ENCODE measurements around the gene FAM81A.
A peak's percentile ranks its signal among the peaks of the same experiment; 100 is the strongest.
"Not testable (repeated sequence)": the region's sequence is repeated elsewhere in the genome, so short reads cannot be mapped to it uniquely, and the experiment has no call there.

Gene FAM81A

DNA sequence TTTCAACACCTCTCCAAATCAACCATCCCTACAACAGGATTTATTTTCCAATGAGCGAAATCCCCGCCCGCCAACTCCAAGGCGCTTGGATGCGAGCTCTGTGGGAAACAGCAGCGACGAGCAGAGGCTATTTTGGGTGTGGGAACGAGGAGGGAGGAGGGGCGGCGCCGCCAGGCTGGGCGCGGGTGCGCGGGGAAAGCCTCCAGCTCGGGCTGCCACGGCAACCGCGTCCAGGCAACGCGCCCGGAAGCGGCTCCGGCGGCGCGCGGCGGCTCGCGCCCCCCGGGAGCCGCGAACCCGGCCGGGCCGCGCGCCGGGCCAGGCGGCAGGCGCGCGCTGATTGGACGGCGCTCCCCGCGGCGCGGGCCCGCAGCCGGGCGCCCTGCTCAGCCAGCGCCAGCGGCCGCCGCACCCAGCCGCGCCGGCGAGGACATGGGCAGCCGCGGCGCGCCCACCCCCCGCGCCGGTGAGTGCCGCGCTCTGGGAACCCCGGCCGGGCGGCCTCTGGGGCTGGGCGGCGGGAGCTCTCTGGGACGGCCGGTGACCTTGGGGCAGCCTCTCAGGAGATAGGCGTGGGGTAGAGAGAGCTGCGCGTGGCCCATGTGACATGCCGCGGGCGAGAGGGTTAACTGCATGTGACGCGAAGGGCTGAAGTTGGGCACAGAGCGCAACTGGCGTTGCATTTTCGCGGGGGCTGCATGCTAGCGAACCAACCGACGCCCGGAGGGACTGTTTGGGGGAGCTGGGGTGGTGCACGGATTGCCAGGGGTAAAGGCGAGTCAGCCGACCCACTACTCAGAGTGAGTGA lies at the start of gene FAM81A:
Gene FAM81A, plus strand, starts transcription at position 370 of the 808 bp plus-strand sequence. CDS start 20,441 bp downstream, outside the sequence.
- peak; percentile 41 for DNase-seq (ENCODE audit: low spot score)

DNA sequence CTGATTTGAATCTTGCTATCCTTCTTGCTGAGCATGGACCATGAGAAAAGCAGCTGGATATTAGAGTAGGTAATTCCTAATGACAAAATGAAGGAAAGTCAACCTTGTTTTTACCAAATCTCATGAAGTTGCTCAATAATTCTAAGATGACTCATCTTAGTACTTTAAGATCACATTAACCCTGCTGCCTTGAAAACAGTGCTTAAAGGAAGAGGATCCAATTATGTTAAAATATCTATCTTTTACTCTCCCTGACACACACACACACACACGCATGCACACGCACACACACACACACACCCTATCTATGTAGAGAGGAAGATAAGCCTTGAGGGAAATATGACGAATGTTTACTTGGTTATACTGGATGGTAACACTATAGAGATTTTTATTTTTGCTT lies 49.3 kb upstream of the FAM81A start:
- no peak for DNase-seq (ENCODE audit: low spot score)

GRCh38 chr15:59392299-59392698 lies 45.7 kb upstream of the FAM81A start:
- DNase-seq (ENCODE audit: low spot score) = no peak

- no peak for DNase-seq (ENCODE audit: low spot score)
Observed at GRCh38 chr15:59394166-59394661, 43.8 kb upstream of the FAM81A start.

DNA sequence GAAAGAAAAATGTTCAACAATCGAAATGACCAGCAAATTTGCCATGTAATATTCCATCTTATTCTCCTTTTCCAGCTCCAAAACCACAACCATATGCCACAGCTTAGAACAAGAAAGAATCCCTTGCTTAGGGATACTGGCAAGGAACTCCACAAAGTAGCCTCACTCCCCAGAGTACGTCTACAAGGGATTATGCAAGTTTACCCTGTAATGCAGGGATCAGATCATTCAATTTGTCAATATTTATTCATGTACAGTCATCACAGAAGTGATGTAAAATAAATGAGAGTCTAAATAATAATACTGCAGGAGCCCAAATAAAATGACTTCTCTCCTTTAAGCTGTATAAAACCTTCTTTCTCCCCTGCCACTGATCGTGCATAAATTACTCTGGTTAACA lies 41.8 kb upstream of the FAM81A start:
- no peak for DNase-seq (ENCODE audit: low spot score)

DNA sequence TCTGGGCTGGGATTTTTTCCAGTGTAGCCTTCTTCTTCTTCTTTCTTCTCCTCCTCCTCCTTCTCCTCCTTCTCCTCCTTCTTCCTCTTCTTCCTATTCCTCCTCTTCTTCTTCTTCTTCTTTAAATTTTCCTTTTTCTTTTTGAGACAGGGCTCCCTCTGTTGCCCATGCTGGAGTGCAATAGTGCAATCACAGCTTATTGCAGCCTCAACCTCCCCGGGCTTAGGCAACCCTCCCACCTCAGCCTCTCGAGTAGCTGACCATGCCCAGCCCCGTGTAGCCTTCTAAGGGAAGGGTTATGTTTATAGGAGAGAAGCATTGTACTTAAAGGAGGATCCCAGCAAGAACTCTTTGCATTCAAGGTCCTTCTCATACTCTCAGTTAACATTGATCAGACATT lies 41.3 kb upstream of the FAM81A start:
- DNase-seq (ENCODE audit: low spot score) = no peak

- no peak for DNase-seq (ENCODE audit: low spot score)
Observed at GRCh38 chr15:59398220-59398619, 39.8 kb upstream of the FAM81A start.

DNA sequence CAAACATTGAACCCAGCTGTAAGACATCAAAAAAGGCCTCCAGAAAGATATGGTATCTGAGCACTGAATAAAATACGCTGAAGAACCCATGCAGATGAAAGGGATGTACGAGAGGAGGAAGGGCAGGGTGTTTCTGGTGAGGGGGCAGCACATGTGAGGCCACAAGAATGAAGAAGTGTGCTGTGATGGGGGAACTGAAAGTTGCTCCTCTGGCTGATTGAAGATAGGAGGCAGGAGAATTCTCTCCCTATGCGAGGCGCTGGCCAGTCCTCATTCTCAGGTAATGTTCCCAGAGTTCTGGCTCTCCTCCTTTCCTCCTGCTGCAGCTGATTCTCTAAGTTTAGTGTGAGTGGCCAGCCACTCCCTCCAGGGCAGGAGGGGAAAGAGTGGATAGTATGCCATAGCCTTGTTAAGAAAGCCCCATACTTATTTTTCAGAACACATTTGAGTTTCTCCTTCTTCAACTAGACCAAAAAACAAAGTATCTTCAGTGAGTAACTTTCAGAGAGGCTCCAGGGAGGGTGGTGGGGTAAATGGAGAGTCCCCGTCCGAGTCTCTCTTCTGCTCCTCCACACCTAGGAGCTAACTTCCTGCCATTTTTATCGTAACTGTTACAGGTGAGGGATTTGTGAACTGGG lies 38.4 kb upstream of the FAM81A start:
- no peak for DNase-seq (ENCODE audit: low spot score)

DNA sequence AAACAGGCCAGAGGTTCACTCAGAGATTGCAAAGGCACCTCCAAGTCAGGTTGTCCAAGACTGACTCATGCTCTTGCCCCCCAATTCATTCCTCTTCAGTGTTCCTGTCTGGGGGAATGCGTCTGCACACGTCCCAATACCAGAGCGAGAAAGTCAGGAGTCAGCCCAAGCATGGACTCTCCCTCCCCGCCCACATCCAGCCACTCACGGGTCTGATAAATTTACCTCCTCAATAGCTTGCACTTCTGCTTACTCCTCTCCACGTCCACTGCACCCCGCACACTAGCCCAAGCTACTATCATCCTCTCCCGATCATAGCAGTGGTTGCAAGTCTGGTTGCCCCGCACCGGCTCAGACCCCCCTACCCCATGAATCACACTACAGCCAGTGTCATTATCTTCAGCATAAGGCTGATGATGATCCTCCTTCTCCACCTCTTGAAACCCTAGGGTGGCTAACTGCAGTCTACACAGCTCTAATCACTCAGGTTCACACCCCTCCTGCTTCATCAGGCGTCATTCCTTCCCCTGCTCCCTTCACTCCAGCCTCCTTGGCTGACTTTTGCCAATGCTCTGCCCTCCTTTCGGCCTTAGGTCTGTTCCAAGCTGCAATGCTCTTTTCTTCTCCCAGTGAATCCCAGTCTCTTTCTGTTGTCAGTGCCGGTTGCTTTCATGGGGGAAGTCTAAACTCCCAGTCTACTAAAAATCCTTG lies 37.7 kb upstream of the FAM81A start:
- no peak for DNase-seq (ENCODE audit: low spot score)

- not testable (repeated sequence) for DNase-seq (ENCODE audit: low spot score)
Observed at GRCh38 chr15:59401051-59401823, 36.7 kb upstream of the FAM81A start.

DNA sequence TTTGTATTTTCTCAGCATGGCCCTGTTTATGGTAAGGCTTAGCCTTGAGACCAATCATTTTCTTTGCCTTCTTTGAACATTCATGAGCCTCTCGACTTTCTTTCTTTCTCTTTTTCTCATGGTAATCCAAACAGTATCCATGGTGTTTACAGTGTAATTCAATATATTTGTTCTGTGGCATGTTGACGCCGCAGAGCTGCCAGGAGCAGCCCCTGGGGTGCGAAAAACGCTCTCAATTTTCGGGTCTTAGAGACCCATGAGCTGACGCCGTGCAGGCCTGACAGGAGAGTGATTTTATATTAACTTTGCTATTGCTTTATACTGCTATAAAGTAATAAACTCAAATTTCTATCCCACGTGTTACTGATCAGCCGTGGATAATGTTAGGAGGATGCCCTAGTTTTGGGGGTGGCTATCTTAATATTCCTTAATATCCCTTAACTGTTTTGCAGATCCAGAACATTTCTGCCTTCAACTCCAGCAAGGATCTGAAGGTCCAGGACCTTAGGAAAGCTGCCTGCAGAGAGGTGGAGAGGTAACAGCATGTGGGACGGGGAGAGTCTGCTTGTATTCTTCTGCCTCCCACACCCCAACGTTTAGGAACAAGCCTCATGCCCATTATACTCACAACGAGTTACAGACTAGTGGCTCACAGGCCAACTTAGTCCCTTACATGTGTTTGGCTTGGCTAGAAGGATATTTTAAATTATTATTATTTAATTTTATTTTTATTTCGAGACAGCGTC lies 36.0 kb upstream of the FAM81A start:
- DNase-seq (ENCODE audit: low spot score) = no peak

DNA sequence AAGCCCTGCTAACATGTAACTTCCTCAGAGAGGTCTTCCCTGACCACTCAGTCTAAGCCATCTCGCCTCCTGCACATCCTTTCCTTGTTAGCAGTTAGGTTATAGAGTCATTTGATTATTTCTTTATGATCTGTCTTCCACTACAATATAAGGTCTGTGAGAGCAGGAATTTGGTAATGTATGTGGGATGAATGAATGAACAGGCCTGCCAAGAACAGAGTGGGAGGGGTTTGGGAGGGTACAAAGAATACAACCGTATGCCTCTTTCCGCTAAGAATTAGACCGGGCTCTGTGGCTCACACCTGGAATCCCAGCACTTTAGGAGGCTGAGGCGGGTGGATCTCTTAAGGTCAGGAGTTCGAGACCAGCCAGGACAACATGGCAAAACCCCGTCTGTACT lies 32.9 kb upstream of the FAM81A start:
- no peak for DNase-seq (ENCODE audit: low spot score)

DNA sequence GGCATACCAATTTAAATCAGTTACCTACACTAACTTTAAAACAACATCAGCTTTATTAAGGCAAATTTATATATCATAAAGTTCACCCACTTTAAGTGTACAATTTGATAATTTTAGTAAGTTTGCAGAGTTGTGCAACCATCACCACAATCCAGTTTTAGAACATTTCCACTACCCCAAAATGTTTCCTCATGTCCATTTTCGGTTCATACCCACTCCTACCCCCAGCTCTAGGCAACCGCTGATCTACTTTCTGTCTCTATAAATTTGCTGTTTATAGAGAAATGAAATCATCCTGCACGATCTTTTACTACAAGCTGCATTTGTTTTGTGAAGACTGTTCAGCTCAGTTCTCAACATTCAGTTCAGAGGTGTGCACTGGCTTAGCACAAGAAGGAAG lies 31.5 kb upstream of the FAM81A start:
- DNase-seq (ENCODE audit: low spot score) = no peak

GRCh38 chr15:59407946-59408345 lies 30.0 kb upstream of the FAM81A start:
- no peak for DNase-seq (ENCODE audit: low spot score)

DNA sequence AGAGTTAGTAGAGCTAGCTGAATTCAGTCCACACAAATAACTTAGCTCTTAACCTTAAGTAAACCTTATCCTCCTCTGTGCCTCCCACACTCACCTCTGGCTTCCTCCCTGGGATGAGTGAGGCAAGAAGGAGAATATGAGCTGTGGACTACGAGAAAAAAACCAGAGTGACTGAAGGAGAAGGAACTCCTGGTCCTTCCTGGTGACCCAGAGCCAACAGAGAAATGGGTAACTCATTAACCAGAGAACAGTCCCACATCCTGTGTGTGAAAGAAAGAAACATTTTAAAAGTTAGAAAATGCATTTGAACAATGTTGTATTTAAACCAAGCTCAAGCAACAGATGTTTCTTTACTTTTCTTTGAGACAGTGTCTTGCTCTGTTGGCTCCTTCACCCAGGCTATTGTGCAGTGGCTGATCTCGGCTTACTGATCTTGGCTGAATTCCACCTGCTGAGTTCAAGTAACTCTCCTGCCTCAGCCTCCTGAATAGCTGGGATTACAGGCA lies 27.5 kb upstream of the FAM81A start:
- DNase-seq (ENCODE audit: low spot score) = no peak

DNA sequence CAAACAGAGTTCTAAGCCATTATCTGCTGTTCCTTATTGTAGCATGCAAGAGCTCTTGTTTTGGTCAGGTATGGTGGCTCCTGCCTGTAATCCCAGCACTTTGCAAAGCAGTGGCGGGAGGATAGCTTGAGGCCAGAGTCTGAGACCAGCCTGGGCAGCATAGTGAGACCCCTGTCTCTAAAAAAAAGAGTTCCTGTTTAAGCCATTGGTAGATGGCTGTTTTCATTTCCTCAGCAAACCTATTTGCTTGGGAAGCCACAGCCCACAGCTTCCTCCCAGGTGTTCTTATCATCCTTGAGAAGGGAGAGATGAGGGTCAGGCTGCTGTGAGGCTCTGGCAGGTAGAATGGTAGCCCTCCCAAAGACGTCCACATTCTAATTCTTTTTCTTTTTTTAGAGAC lies 24.4 kb upstream of the FAM81A start:
- DNase-seq (ENCODE audit: low spot score) = no peak

GRCh38 chr15:59416816-59417215 lies 21.2 kb upstream of the FAM81A start:
- DNase-seq (ENCODE audit: low spot score) = no peak

GRCh38 chr15:59419170-59419569 lies 18.8 kb upstream of the FAM81A start:
- DNase-seq (ENCODE audit: low spot score) = no peak

DNA sequence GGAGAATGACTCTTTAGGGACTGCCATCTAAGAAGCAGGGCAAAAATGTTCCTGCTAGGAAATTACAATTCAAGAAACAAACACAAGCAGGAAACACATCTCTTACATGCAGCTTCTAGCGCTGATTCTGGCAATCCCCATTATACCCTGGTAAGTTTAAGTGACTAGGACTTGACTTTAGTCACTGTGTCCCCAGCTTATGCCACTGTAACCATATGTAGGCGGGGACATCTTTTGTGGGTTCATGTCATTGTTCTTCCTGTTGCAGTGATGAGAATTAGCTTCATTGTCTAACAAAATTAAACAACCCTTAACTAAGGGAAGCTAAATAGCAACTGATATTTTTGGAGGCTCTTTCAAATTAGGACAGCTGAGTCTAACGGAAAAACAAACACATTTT lies 17.9 kb upstream of the FAM81A start:
- DNase-seq (ENCODE audit: low spot score) = no peak

GRCh38 chr15:59420986-59421618 lies 16.9 kb upstream of the FAM81A start:
- no peak for DNase-seq (ENCODE audit: low spot score)

DNA sequence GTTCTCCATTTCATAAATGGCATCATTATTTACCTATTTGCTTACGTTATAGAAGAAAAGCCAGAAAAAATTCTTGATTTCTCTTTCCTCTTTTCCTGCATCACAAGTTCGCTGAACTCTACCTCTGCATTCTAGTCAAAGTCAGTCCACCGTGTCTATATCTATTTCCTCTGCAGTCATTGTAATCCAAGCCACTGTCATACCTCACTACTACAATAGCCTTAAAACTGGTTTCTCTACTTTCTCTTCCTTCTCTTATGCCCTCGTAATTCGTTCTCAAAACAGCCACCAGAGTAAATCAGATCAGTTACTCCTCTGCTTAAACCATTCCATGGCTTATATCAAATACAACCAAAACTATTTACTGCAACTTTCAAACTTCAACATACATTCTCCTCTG lies 13.4 kb upstream of the FAM81A start:
- DNase-seq (ENCODE audit: low spot score) = no peak
